Stimulated activated CD8-positive, alpha-beta memory T cell treated with anti-CD3 and anti-CD28 coated beads, Interleukin-7, amount 100 ng/mL, for 4 hours (primary cell): ENCODE data around the gene MPPED1.

Experiments
- DNase-seq, 2 donors: peaks; one replicate each; pipeline ENCODE4 v3.0.0-alpha.2; 2020; ENCODE audit warnings: low read depth in 2 of 2

Gene MPPED1

DNA sequence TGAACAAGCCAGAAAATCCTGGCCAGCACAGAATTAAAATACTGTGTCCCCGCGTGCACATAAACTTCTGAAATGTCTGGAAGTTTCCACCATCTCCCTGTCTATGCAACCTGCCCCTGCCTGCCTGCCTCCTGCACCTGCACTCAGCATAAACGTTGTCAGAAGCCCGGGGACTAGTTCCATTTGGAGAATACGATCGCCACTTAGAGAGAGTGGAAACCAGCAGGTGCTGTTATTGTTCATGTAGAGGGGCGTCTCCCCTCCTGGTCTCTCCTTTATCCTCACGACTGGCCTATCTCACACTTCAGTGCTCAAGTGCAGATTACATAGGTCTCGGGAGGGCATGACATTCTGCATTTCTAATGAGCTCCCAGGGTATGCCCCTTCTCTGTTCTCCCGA is 35.6 kb downstream of the MPPED1 start:
- no peak for DNase-seq

DNA sequence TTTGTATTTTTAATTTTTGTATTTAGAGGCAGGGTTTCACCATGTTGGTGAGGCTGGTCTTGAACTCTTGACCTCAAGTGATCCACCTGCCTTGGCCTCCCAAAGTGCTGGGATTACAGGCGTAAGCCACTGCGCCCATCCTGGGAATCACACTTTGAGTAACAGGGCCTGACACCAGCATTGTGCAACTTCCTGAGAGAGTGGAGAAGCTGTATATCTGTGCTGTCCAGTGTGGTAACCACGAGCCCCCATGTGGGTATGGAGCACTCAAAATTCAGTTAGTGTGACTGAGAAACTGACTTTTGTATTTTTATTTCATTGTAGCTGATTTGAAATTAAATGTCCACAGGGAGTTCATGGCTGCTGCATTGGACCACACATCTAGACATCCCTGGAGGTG is 36.2 kb downstream of the MPPED1 start:
- no peak for DNase-seq

DNA sequence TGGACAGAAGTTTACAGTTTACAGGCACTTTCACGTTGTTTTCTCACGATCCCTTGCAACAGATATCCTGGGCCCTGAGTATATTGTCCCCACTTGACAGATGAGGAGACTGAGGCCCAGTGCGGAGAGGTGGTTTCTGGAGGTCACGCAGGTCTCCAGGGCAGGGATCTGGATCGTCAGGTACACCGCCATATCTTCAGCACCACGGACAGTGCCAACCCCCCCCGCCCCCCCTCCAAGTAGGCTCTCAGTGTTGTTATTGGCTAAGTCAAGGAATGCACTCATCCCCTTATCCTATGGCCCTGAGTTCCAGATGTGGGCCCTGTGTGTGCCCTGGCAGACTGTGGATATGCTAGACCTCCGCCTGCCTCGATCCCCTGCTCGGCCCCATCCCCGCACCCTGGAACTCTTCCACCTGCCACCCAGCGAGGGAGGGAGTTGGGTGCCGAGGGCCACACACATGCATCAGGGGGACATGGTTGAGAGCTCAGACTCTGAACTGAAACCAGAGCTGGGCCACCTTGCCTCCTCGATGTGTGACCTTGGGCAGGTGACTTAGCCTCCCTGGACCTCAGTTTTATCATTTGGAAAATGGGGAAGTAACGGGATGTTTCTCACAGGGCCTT is 37.5 kb downstream of the MPPED1 start:
- no peak for DNase-seq

DNA sequence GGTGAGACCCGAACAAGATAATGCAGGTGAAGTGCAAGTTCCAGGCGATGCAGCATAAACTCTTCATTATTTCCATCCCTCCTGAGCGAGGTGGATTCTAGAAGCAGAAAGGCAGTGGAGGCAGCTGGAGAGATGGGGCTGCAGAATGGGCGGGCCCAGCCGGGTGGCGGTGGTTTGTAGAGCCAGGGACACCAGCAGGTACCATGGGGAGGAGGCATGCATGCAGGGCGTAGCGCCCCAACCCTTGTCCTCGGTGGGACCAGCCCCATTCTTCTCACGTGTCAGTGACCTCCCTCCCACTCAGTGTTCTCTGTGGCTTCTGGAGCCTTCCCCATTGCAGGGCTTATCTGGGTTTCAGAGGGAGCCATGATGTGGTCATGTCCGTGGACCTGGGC is 38.0 kb downstream of the MPPED1 start:
- no peak for DNase-seq

DNA sequence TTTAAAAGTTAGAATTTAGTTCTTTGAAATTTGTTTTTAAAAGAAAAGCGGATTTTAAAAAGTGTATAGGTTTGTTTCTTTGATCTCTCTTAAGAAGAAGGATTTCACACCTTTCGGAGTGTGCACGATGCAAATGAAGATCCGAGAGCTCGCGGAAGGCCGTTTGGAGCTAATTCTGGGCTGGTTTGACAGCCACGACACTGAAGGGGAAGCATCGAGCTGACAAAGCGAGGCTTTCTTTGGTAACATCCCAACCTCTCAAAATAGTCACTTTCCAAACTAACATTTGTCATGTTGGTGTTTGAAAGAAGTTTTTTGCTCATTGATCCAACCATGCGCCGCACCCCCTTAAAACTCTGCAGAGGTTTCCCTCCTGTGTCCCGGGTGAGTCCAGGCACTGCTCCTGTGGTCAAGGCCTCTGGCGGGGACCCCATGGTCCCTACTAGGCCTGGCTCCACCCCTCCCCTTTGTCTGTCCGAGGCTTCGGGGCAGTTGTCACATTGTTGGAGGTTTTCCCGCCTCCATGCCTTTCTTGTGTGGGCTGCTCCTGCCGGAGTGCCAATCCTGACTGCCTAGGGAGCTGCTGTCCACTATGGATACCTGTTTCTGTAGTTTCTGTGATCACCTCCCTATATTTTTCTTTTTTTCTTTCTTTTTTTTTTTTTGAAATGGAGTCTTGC is 39.7 kb downstream of the MPPED1 start:
- DNase-seq: no peak

DNA sequence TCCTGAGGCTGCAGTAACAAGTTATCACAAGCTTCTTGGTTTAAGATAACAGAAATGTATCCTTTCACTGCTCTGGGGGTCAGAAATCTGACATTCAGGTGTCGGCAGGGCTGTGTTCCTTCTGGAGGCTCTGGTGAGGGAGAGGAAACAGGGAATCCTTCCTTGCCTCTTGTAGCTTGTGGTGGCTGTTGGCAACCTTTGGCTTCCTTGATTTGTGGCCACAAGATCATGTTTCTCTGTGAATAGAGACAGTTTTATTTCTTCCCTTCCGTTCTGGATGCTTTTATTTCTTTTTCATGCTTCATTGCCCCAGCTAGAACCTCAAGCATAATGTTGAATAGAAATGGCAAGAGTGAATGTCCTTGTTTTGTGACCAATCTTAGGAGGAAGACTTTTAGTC is 44.0 kb downstream of the MPPED1 start:
- no peak for DNase-seq

DNA sequence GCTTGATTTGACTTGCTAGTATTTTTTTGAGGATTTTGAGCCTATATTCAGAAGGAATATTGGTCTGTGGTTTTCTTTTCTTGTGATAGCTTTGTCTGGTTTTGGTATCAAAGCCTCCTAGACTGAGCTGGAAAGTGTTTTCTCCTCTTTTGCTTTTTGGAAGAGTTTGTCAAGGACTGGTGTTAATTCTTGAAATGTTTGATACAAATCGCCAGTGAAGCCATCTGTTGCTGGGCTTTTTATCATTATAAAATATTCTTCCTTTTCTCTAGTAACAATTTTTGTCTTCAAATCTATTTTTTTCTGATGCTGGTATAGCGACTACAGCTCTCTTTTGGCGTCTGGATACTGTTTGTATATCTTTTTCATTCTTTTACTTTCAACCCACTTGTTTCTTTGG is 45.2 kb downstream of the MPPED1 start:
- DNase-seq: no peak

DNA sequence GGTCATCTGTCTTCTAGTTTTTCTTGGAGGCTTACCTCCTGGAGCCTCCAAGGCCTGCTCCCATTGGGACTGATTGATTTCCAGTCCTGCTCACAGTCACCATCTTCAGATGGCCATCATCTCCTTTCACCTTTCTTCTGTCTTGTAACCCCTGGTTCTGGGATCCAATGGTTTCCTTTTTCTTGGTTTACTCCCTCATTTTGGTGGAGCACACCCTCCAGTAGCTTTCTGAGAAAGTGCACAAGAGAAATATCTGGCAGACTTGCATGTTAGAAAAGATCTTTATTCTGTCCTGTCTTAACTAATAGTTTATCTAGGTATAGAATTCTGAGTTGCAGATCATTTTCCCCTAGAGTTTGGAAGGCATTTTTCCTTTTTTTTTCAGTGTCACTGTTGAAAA is 50.9 kb downstream of the MPPED1 start:
- no peak for DNase-seq

DNA sequence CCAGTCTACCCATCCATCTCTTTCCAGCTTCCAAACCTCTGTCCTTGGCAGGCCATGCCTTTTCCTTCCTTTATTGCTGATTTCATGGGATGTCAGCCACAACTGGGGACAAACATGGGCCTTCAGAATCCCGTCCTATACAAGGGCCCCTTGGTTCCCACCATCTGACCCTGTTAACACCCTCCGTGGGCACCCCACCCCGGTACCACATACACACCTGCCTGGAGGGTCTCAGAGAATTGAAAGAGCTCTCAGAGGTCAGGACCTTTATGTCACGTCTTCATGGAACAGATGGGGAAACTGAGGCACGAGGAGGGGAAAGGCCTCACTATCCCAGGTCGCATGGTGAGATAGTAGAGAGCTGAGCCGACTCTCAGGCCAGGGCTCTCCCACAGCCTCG is 53.0 kb downstream of the MPPED1 start:
- DNase-seq: no peak

DNA sequence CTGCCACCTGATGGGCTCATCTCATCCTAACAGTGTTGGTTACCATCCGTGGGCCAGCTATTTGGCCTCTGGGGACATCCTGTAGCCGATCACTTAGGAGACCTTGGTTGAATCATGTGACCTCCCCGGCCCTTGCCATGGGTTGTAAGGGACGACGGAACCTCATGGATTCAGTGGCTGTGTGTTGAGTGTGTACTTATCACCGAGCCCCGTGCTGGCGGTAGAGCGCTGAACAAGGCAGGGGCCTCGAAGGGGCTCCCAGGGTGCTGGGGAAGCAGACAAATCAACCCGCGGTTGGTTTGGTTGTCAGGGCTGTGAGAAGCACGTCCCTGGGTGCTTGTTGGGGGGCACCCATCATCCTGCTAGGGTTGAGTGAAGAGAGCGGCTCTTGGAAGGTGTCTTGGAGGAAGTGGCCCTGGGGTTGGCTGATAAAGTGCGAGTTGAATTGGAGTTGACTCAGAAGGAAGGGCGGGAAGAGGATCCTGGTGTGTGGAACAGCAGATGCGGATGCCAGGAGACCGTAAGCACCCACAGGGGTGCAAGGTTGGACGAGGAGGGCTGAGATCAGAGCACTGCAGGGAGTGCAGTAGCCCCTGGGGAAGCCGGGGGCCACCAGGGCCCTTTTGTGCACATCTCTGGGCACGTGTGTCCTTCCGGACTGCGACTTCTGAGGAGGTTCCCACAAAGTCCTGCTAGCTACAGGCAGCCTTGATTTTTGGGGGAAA is 53.6 kb downstream of the MPPED1 start:
- no peak for DNase-seq

DNA sequence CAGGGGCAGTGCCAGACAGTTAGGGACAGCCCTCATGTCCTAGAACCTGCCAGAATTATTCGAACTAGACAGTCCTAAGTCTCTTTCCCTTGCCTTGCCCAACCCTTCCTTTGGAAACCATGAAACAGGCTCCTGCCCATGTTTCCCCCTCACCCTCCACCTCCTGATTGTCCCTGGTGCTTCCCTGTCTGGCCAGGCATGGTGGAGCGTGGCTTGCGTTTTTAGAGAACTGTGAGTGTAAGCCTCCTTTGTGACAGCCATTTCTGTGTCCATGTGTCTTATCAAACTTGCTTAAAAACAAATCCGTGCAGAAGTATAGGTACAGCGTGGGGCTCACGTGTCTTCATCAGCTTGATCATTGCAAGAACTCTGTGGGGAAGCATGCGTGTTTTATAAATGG is 54.9 kb downstream of the MPPED1 start:
- no peak for DNase-seq

DNA sequence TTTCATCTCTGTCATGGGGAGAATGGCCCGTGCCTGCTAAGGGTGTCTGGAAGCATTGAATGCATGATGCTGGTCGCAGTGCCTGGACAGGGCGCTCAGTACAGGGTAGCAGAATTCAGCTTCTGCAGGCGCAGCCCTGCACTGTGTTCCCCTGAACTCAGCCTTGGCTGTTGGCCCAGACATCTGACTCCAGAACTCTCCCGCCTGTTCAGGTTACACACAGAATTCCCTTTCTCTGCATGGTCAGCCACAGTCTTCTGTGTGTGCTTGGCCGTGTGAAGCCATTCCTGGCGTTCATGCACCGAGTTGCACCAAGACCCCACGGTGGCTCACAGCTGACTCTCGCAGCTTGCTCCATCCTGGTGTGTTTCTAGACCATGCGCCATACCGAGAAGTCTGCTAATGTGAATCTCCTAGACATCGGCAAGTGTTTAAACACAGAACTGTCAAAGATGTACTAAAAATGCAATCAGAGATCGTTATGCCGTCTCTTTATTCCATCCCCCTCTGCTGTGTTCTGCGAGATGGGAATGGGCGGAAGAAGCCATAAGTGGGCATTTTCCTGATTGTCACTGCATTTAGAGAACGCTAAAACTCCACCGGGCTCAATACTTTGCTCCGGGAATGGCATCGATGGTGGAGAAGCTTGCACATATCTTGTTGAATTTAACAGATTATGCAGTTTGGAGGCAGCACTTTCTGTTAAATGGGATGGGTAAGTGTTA is 55.6 kb downstream of the MPPED1 start:
- DNase-seq: no peak

DNA sequence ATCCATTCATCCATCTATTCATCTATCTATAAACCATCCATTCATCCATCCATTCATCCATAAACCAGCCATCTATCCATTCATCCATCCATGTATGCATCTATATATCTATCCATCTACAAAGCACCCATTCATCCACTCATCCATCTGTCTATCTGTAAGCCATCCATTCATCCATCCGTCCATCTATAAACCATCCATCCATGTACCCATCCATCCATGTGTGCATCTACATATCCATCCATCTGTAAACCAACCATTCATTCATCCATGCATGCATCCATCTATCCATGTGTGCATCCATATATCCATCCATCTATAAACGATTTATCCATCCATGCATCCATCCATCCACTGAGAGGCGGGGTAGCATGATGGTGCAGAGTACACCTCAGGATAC is 58.4 kb downstream of the MPPED1 start:
- DNase-seq: no peak

DNA sequence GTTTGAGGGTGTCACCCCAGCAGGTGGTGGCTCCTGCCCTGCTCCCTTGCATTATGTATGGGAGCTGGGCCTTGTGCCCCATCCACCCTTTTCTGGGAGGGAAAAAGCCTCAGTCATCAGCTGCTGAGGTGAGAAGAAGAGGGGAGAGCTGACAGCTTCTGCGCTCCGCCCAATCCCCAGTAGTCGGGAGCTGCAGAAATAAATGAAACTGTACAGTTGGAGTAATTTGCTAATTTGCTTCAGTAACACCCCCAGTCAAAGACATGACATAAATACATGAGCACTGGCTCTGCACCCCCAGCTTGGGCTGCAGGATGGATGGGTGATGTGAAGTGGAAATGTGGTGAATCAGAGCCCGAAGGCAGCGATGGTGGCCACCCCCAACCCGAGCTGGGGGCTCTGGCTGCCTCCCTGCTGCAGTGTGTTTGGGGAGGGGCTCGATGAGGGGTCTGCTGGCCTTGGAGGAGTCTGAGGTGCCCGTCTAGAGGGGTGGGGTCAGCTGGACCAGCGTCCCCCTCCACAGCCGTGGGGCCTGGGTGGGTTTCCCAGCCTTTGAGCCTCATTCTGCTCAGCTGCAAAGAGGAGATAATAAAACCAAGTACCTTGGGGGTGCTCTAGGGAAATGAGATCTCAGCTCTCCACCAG is 59.2 kb downstream of the MPPED1 start:
- DNase-seq: no peak

DNA sequence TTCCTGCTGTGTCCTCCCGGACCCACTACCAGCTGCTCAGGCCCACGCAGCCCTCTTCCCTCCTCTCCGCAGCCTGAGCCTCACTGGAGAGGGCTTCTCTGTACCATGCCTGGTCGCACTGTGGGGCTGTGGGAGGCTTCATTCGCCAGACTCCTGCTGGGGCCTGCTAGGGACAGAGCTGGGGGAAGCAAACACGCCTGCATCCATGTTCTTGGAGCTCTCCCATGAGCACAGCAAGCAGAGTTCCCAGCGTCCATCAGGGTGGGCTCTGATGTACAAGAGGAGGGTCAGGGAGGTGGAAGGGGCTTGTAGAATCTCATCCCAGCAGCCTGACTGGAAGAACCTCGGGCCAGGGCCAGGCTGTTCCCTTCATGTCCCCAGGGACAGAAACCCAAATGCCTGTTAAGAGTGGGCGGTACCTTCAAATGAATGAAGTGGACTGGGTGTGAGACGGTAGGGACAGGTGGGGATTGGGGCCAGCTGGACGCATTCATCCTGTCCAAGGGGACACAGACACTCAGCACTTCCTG is 59.9 kb downstream of the MPPED1 start:
- DNase-seq: no peak

DNA sequence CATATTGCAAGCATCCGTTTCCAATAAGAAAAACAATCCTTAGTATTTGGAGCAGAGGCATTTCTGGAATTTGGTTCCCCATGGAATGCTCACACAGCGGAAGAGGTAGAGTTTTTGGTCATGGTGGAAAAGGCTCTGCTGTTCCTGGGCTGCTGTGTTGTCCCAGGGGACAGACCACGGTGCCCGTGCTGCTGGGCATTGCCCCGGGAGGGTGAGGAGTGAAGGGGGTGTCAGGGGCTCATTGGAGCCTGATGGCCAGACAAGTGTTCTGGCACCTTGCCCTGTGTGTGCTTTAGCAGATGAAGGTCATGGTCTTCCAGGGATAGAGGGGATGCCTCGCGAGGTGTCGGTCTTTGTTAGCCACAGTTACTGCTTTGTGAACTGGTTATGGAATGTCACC is 61.2 kb downstream of the MPPED1 start:
- no peak for DNase-seq

DNA sequence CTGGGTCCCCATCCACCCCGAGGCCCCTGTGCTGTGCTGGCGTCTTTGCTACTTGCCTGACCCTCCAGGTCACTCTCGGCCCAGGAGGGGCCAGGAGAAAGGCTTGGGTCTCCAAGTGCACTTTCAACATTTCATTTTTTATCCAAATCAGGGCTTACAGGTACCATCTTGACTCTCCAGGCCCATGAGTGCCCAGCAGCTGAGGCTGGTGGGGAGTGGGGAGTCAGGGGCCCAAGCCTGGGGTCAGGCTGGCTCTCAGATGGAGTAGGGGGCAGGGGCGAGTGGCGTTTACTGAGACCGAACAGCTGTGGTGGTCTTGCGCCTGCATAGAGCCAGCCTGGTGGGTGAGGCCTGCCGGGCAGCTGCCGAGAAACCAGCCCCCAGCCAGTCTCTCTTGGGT is 61.6 kb downstream of the MPPED1 start:
- no peak for DNase-seq

DNA sequence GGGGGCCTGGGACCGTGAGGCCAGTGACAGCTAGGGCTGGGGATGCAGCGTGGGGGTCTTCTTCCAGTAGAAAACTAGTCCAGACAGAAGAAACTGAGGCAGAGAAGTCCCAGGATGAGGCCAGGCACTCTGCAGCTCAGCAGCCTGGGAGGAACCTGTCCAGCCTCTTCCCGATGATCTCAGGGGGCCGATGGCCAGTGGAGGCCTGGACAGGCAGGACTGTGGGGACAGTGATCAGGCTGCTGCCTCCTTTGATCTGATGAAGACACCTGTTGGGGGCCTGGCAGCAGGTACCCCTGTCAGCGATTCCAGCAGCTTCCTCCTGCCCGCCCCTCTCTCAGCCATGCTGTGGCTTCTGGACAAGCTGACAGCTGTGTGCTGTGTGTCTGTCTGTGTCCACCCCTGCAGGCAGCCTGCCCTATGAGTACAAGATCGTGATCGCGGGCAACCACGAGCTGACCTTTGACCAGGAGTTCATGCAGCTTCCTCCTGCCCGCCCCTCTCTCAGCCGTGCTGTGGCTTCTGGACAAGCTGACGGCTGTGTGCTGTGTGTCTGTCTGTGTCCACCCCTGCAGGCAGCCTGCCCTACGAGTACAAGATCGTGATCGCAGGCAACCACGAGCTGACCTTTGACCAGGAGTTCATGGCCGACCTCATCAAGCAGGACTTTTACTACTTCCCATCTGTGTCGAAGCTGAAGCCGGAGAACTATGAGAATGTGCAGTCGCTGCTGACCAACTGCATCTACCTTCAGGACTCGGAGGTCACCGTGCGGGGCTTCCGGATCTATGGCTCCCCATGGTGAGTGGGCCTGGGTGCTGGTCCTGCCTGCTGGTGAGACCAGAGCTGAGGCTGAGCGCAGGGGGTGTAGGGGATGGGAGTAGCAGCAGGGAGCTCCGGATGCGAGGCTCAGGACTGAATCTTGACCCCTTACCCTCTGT is 62.6 kb downstream of the MPPED1 start:
- DNase-seq: no peak

DNA sequence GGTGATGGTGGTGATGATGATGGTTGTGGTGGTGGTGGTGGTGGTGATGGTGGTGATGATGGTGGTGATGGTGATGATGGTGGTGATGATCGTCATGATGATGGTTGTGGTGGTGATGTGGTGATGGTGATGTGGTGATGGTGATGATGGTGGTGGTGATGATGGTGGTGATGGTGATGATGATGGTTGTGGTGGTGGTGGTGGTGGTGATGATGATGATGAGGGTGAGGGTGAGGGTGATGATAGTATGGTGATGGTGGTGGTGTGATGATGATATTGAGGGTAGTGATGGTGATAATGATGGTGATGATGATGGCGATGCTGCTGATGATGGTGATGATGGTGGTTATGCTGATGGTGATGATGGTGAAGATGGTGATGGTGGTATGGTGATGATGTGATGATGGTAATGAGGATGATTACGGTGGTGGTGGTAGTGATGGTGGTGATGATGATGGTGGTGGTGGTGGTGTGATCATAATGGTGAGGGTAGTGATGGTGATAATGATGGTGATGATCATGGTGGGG is 63.8 kb downstream of the MPPED1 start:
- no peak for DNase-seq

DNA sequence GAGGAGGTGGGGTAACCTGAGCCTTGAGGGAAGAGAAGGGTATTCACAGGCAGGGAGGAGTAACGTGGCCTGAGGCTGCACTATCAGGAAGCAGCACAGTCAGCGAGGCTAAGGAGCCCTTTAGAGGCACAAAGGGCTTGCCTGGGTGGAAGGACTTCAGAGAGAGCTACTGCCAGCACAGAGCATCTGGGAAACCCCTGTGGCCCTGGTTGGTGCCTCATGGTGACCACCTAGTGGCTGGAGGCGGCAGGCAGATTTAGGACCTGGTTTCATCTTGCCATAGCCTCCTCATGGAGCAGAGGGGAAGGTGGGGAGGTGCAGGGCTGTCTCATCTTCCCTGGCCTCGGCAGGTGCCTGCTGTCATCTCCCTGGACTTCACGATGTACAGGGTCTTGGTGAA is 64.5 kb downstream of the MPPED1 start:
- no peak for DNase-seq
